Measurements from ENCODE around the gene DUSP7.
A peak's percentile ranks its signal among the peaks of the same experiment; 100 is the strongest.

The DUSP7 gene

DNA sequence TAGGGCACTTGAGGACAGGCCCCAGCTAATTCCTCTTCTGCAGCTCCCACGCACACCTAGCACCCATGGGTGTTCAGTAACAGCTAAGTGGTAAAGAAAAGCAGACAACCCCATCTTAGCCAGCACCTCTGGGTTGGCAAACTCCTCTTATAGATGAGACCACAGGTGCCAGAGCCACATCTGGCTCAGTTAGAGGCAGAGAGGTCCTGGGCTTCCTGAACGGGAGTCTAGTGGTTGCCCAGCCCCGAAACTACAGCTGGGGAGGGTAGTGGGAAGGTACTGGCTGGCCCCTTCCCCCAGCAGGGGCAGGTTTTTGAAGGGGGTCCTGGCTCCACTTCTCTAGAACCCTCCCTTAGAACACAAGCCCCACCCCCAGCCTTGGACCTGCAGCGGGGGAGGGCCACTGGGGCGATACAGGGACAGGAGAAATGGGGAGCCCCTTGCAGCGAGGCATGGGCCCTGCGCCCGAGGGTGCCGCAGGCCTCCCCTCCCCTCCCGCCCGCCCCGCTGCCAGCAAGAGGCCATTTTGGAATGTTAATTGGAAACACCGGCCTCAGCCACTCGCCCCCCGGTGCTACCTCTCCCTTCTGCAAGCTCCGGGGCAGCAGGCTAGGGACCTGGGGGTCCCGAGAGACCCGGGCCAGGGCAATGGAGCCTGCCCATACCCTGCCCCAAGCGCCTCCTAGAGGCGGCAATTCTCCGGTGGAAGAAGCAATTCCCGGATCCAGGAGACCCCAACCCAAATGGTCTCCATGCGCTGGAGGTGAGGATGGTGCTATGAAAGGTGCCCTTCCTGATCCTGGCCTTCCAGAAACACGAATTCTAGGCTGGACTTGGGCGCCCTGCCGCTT is 1.5 kb downstream of the DUSP7 start:
- peak overlapping the region; percentile 67 to 82 for H3K4me3 ChIP-seq (replicated peaks in 1 of 2; ENCODE audit: low read depth in 2 of 2, low read length in 2 of 2)
- TF ChIP-seq, protein P1, sequence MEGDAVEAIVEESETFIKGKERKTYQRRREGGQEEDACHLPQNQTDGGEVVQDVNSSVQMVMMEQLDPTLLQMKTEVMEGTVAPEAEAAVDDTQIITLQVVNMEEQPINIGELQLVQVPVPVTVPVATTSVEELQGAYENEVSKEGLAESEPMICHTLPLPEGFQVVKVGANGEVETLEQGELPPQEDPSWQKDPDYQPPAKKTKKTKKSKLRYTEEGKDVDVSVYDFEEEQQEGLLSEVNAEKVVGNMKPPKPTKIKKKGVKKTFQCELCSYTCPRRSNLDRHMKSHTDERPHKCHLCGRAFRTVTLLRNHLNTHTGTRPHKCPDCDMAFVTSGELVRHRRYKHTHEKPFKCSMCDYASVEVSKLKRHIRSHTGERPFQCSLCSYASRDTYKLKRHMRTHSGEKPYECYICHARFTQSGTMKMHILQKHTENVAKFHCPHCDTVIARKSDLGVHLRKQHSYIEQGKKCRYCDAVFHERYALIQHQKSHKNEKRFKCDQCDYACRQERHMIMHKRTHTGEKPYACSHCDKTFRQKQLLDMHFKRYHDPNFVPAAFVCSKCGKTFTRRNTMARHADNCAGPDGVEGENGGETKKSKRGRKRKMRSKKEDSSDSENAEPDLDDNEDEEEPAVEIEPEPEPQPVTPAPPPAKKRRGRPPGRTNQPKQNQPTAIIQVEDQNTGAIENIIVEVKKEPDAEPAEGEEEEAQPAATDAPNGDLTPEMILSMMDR (IDR thresholded peaks at IDR 0.05; ENCODE audit: low read depth, low read length), result peak; percentile 42
- no peak for DNase-seq (ENCODE audit: low read depth in 2 of 2)

GRCh38 chr3:52053307-52054304 is 2.8 kb downstream of the DUSP7 start:
- H3K4me3 ChIP-seq (replicated peaks in 1 of 2; ENCODE audit: low read depth in 2 of 2, low read length in 2 of 2), result peak overlapping the region; percentile 25 to 67
- peak; percentile 33 to 61 for DNase-seq (ENCODE audit: low read depth in 2 of 2)
- TF ChIP-seq, protein P1 (IDR thresholded peaks at IDR 0.05; ENCODE audit: low read depth, low read length), result peak; percentile 34

- peak; percentile 84 to 86 for DNase-seq (ENCODE audit: low read depth in 2 of 2)
- peak overlapping the region; percentile 25 to 38 for H3K4me3 ChIP-seq (replicated peaks in 1 of 2; ENCODE audit: low read depth in 2 of 2, low read length in 2 of 2)
- TF ChIP-seq, protein P1 (IDR thresholded peaks at IDR 0.05; ENCODE audit: low read depth, low read length), result peak; percentile 57
These were observed 3.5 kb downstream of the DUSP7 start for GRCh38 chr3:52052831-52053306.

- no peak for DNase-seq (ENCODE audit: low read depth in 2 of 2)
- TF ChIP-seq, protein P1 (IDR thresholded peaks at IDR 0.05; ENCODE audit: low read depth, low read length), result no peak
- H3K4me3 ChIP-seq (replicated peaks in 1 of 2; ENCODE audit: low read depth in 2 of 2, low read length in 2 of 2), result no peak overlapping the region
These were observed 4.9 kb downstream of the DUSP7 start for GRCh38 chr3:52051444-52051843.

DNA sequence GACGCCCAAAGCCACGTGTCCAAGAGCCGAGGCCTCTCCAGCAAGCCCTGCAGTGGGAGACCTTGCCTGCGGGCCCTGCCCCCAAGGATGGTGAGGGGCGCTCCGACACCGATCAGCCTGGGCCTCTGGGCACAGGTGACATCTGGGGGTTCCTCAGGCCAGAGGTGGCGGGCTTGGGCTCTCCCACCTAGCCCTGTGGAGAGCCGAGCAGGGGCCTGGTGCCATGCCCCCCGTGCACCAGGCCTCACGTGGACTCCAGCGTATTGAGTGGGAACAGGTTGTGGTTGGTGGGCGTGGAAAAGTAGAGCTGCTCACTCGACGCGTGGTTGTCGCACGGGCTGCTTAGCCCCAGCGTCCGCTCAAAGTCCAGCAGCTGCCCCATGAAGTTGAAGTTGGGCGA is 5.8 kb downstream of the DUSP7 start:
- TF ChIP-seq, protein P1 (IDR thresholded peaks at IDR 0.05; ENCODE audit: low read depth, low read length), result no peak
- DNase-seq (ENCODE audit: low read depth in 2 of 2), result no peak
- no peak overlapping the region for H3K4me3 ChIP-seq (replicated peaks in 1 of 2; ENCODE audit: low read depth in 2 of 2, low read length in 2 of 2)

- H3K4me3 ChIP-seq (replicated peaks in 1 of 2; ENCODE audit: low read depth in 2 of 2, low read length in 2 of 2), result no peak overlapping the region
- DNase-seq (ENCODE audit: low read depth in 2 of 2), result no peak
- TF ChIP-seq, protein P1 (IDR thresholded peaks at IDR 0.05; ENCODE audit: low read depth, low read length), result no peak
These were observed 6.9 kb downstream of the DUSP7 start for GRCh38 chr3:52049503-52049902.
